SK-N-SH (cell line): ENCODE data around the gene CHST13. TPM values are rescaled to one million over a fixed set of nuclear protein-coding genes. Genes with fewer than 3 reads are reported as not detected.

Experiments
- CTCF ChIA-PET: fragments of 300-600, 350-600 bp; formaldehyde crosslinking; extraction: SDS; loops from one replicate; lab custom pipeline; 2021; lab: Yijun Ruan, JAX
- POLR2A ChIA-PET: fragments of 350-600 bp; sonication (Branson Sonifier 250); formaldehyde crosslinking; extraction: SDS; loops from one replicate; lab custom pipeline; 2020; ENCODE audit warnings: antibody characterized with exemption, inconsistent platforms; lab: Yijun Ruan, JAX
- DNase-seq: peaks from one replicate; pipeline ENCODE4 v3.0.0; 2012
- H2AFZ ChIP-seq: fragments of 200-600 bp; sonication (generic); 2 replicates; pipeline ENCODE4 v1.8.1; 2016; ENCODE audit warnings: antibody characterized with exemption, mild to moderate bottlenecking, low read depth
- H3F3A ChIP-seq: fragments of 200-600 bp; sonication (generic); replicated peaks from 2 replicates; pipeline ENCODE3; 2016; ENCODE audit warnings: antibody characterized with exemption, mild to moderate bottlenecking; ENCODE audit not compliant: insufficient read depth
- H3K27ac ChIP-seq, 2 experiments: fragments of 200-500 bp in 1 of 2; fragments of 200-600 bp in 1 of 2; sonication (Bioruptor generic) in 1 of 2; sonication (generic), shearing (Covaris generic) in 1 of 2; 2 replicates each; pipeline versions ENCODE4 v1.5.1 to v1.6.1; 2014 to 2016; ENCODE audit warnings: low read depth in 2 of 2, inconsistent platforms in 1 of 2, low read length in 1 of 2, mild to moderate bottlenecking in 1 of 2, mixed read lengths in 1 of 2
- H3K27me3 ChIP-seq: fragments of 200-600 bp; sonication (generic), shearing (Covaris generic); 2 replicates; pipeline ENCODE4 v1.6.1; 2016; ENCODE audit warnings: mixed run types; ENCODE audit not compliant: insufficient read depth
- H3K36me3 ChIP-seq, 2 experiments: fragments of 200-500 bp in 1 of 2; fragments of 200-600 bp in 1 of 2; sonication (Bioruptor generic) in 1 of 2; sonication (generic) in 1 of 2; replicated peaks in 1 of 2; 2 replicates each; pipeline versions ENCODE3 to v1.5.1; 2014 to 2016; ENCODE audit warnings: low read length in 1 of 2, mild to moderate bottlenecking in 1 of 2; ENCODE audit not compliant: insufficient read depth in 2 of 2, control insufficient read depth in 1 of 2
- H3K4me1 ChIP-seq, 2 experiments: fragments of 200-500 bp in 1 of 2; fragments of 200-600 bp in 1 of 2; sonication (Bioruptor generic) in 1 of 2; sonication (generic), shearing (Covaris generic) in 1 of 2; 2 replicates each; pipeline versions ENCODE4 v1.5.1 to v1.6.1; 2014 to 2016; ENCODE audit warnings: low read depth in 1 of 2, low read length in 1 of 2, mixed run types in 1 of 2; ENCODE audit not compliant: insufficient read depth in 2 of 2, control insufficient read depth in 1 of 2
- H3K4me2 ChIP-seq: fragments of 200-600 bp; sonication (generic), shearing (Covaris generic); 2 replicates; pipeline ENCODE4 v1.6.1; 2017; ENCODE audit warnings: mixed run types
- H3K4me3 ChIP-seq, 2 experiments: fragments of 200-500 bp in 1 of 2; fragments of 200-600 bp in 1 of 2; sonication (Bioruptor generic) in 1 of 2; sonication (generic), shearing (Covaris generic) in 1 of 2; 2 replicates each; pipeline versions ENCODE4 v1.5.1 to v1.8.1; 2014 to 2016; ENCODE audit warnings: low read depth in 2 of 2, inconsistent platforms in 1 of 2, low read length in 1 of 2, mild to moderate bottlenecking in 1 of 2, mixed read lengths in 1 of 2, moderate library complexity in 1 of 2
- H3K79me2 ChIP-seq: fragments of 200-600 bp; sonication (generic); 2 replicates; pipeline ENCODE4 v1.8.1; 2017; ENCODE audit warnings: mild to moderate bottlenecking; ENCODE audit not compliant: insufficient read depth
- H3K9ac ChIP-seq: fragments of 200-600 bp; sonication (generic); 2 replicates; pipeline ENCODE4 v1.6.1; 2017; ENCODE audit warnings: mixed run types
- H3K9me2 ChIP-seq: fragments of 200-600 bp; sonication (generic); 2 replicates; pipeline ENCODE4 v1.6.1; 2017; ENCODE audit warnings: mixed run types
- H3K9me3 ChIP-seq: fragments of 200-600 bp; sonication (generic); 2 replicates; pipeline ENCODE4 v1.6.1; 2017; ENCODE audit warnings: mixed run types, mild to moderate bottlenecking, moderate library complexity
- H4K20me1 ChIP-seq: fragments of 200-600 bp; sonication (generic); 2 replicates; pipeline ENCODE4 v1.6.1; 2017; ENCODE audit warnings: mild to moderate bottlenecking, mixed run types; ENCODE audit not compliant: insufficient read depth
- FOSL2 ChIP-seq: IDR thresholded peaks from 2 replicates; pipeline ENCODE4 v1.4.0; 2012; ENCODE audit warnings: low read depth, mild to moderate bottlenecking, moderate library complexity, borderline replicate concordance
- FOXJ3 ChIP-seq: sonication (generic); formaldehyde crosslinking; IDR thresholded peaks from 2 replicates; pipeline ENCODE4 v1.5.1; 2020; ENCODE audit warnings: mild to moderate bottlenecking, missing genetic modification reagents
- FOXM1 ChIP-seq: IDR thresholded peaks from 2 replicates; pipeline ENCODE4 v1.4.0; 2012; ENCODE audit warnings: low read depth, mild to moderate bottlenecking
- GABPA ChIP-seq: IDR thresholded peaks from 2 replicates; pipeline ENCODE4 v1.4.0; 2012; ENCODE audit warnings: low read depth, mild to moderate bottlenecking
- GATA2 ChIP-seq: sonication (generic); formaldehyde crosslinking; IDR thresholded peaks from 2 replicates; pipeline ENCODE4 v1.5.0; 2020; ENCODE audit warnings: mild to moderate bottlenecking, missing genetic modification reagents
- IRF3 ChIP-seq: fragments of 150-350 bp; IDR thresholded peaks from 2 replicates; pipeline ENCODE4 v1.6.1; 2016; ENCODE audit warnings: mild to moderate bottlenecking, low read depth, low read length
- NRF1 ChIP-seq: IDR thresholded peaks from 2 replicates; pipeline ENCODE4 v1.6.1; 2012; ENCODE audit warnings: low read depth, mild to moderate bottlenecking, low read length
- RCOR1 ChIP-seq: fragments of 150-350 bp; IDR thresholded peaks from 2 replicates; pipeline ENCODE4 v1.6.1; 2017; ENCODE audit warnings: antibody characterized with exemption, low read length
- RFX5 ChIP-seq: IDR thresholded peaks from 2 replicates; pipeline ENCODE4 v1.6.1; 2012; ENCODE audit warnings: mild to moderate bottlenecking, improper control_type of control experiment, low read length
- RXRA ChIP-seq: IDR thresholded peaks from 2 replicates; pipeline ENCODE4 v1.4.0; 2012; ENCODE audit warnings: low read depth, mild to moderate bottlenecking, borderline replicate concordance
- SIN3A ChIP-seq: IDR thresholded peaks from 2 replicates; pipeline ENCODE4 v1.6.1; 2012; ENCODE audit warnings: low read depth, mild to moderate bottlenecking, low read length, moderate library complexity, borderline replicate concordance
- SMC3 ChIP-seq: IDR thresholded peaks from 2 replicates; pipeline ENCODE4 v1.6.1; 2012; ENCODE audit warnings: low read depth, low read length, improper control_type of control experiment
- TEAD4 ChIP-seq: IDR thresholded peaks from 2 replicates; pipeline ENCODE4 v1.4.0; 2012; ENCODE audit warnings: mild to moderate bottlenecking, borderline replicate concordance; ENCODE audit not compliant: insufficient read depth
- YY1 ChIP-seq: IDR thresholded peaks from 2 replicates; pipeline ENCODE4 v1.4.0; 2012; ENCODE audit warnings: low read depth, mild to moderate bottlenecking
- WGBS: methylation state at CpG from one replicate; pipeline ENCODE4 v1.1.6; 2017; ENCODE audit warnings: low lambda C conversion rate; 5-methylcytosine and 5-hydroxymethylcytosine counted together
- polyA plus RNA-seq, 3 experiments: library from polyadenylated mRNA; depleted of rRNA; stranded (reverse); fragments of >200 nt; gene quantifications; 2 replicates each; pipeline ENCODE4 v1.2.3, GENCODE V29; 2012
- TF ChIP-seq, protein P1 (sequence below): IDR thresholded peaks from 2 replicates; pipeline ENCODE4 v1.4.0; 2012; ENCODE audit warnings: low read depth, borderline replicate concordance
- TF ChIP-seq, protein P2 (sequence below): IDR thresholded peaks from 2 replicates; pipeline ENCODE4; 2012
- TF ChIP-seq, protein P3 (sequence below): IDR thresholded peaks from 2 replicates; pipeline ENCODE4 v1.6.1; 2012; ENCODE audit warnings: mild to moderate bottlenecking, low read depth, low read length, moderate library complexity

The CHST13 gene
- polyA plus RNA-seq, 1 of the 3 experiments (the other 2 are of a cell fraction), result 0.41 TPM

DNA sequence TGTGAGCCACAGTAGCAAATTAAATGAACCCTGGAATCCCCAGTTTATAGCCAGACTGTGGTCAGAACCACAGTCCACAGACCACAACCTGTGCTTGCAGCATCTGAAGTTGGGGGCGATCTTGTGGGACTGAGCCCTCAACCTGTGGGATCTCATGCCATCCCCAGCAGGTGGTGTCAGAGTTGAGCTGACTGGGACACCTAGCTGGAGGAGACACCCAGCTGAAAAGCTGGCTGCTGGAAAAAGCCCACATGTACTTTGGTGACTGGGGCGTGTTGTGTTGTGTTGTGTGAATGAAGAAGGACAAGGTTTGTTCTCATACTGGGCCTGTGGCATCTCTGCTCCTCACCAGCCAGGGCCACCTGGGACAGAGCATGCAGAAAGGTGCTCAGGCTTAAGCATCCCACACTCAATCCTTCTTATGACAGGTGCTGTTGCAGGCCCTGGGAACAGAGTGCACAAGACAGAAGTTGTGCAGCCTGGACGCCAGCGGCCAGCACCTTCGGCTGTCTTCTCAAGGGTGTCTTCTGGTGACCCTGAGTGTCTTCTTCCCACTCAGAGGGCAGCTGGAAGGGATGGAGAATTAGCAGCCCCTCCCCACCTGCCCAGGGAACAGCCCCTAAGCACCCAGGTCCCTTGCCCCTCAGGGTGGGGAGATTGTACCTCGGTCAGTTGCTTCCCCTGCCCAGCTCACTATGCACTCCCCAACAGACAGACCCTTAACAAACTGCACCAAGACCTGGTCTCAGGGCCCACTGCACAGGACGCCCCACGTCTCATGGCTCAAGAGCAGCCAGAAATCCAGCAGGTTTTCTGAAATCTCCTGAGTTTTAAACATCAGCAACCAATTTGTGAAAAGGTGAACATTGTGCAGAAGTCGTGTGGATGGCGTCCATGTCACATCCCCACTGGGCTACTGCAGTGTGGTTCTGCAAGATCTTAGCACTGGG lies 4.2 kb upstream of the CHST13 start (continued):
- TF ChIP-seq, protein P1, sequence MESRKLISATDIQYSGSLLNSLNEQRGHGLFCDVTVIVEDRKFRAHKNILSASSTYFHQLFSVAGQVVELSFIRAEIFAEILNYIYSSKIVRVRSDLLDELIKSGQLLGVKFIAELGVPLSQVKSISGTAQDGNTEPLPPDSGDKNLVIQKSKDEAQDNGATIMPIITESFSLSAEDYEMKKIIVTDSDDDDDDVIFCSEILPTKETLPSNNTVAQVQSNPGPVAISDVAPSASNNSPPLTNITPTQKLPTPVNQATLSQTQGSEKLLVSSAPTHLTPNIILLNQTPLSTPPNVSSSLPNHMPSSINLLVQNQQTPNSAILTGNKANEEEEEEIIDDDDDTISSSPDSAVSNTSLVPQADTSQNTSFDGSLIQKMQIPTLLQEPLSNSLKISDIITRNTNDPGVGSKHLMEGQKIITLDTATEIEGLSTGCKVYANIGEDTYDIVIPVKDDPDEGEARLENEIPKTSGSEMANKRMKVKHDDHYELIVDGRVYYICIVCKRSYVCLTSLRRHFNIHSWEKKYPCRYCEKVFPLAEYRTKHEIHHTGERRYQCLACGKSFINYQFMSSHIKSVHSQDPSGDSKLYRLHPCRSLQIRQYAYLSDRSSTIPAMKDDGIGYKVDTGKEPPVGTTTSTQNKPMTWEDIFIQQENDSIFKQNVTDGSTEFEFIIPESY, result no peak
- TF ChIP-seq NRF1, result no peak

- no peak for TF ChIP-seq YY1
- no peak for TF ChIP-seq FOXM1
- TF ChIP-seq FOSL2, result no peak
- no peak for TF ChIP-seq SMC3
- TF ChIP-seq, protein P2, sequence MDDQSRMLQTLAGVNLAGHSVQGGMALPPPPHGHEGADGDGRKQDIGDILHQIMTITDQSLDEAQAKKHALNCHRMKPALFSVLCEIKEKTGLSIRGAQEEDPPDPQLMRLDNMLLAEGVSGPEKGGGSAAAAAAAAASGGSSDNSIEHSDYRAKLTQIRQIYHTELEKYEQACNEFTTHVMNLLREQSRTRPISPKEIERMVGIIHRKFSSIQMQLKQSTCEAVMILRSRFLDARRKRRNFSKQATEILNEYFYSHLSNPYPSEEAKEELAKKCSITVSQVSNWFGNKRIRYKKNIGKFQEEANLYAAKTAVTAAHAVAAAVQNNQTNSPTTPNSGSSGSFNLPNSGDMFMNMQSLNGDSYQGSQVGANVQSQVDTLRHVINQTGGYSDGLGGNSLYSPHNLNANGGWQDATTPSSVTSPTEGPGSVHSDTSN, result no peak
- TF ChIP-seq RCOR1, result no peak
- TF ChIP-seq SIN3A, result no peak
- no peak for TF ChIP-seq FOXJ3 (CRISPR knock-in tag)
- no peak for TF ChIP-seq TEAD4
- TF ChIP-seq RXRA, result no peak
- TF ChIP-seq GABPA, result no peak
- no peak for TF ChIP-seq IRF3
- no peak for TF ChIP-seq RFX5
- TF ChIP-seq, protein P3, sequence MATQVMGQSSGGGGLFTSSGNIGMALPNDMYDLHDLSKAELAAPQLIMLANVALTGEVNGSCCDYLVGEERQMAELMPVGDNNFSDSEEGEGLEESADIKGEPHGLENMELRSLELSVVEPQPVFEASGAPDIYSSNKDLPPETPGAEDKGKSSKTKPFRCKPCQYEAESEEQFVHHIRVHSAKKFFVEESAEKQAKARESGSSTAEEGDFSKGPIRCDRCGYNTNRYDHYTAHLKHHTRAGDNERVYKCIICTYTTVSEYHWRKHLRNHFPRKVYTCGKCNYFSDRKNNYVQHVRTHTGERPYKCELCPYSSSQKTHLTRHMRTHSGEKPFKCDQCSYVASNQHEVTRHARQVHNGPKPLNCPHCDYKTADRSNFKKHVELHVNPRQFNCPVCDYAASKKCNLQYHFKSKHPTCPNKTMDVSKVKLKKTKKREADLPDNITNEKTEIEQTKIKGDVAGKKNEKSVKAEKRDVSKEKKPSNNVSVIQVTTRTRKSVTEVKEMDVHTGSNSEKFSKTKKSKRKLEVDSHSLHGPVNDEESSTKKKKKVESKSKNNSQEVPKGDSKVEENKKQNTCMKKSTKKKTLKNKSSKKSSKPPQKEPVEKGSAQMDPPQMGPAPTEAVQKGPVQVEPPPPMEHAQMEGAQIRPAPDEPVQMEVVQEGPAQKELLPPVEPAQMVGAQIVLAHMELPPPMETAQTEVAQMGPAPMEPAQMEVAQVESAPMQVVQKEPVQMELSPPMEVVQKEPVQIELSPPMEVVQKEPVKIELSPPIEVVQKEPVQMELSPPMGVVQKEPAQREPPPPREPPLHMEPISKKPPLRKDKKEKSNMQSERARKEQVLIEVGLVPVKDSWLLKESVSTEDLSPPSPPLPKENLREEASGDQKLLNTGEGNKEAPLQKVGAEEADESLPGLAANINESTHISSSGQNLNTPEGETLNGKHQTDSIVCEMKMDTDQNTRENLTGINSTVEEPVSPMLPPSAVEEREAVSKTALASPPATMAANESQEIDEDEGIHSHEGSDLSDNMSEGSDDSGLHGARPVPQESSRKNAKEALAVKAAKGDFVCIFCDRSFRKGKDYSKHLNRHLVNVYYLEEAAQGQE, result no peak
- no peak for TF ChIP-seq GATA2 (CRISPR knock-in tag)
- TF ChIP-seq, all 33 proteins: peak for 0
- no peaks in the 10 kb centered on the region for H4K20me1 ChIP-seq
- DNase-seq, result no peak
- WGBS, result 68% methylated on average over 6 of the region's 11 CpGs
- H3K4me1 ChIP-seq, result peaks cover 0 to 18% of the 10 kb centered on the region in 2 experiments; a peak in 1 of 4 replicates
- H3K4me3 ChIP-seq, result no peak overlapping the region
- H3K9me2 ChIP-seq, result no peaks in the 10 kb centered on the region
- no peaks in the 10 kb centered on the region for H3K79me2 ChIP-seq
- H3K4me2 ChIP-seq, result no peak overlapping the region
- H3F3A ChIP-seq, result no peaks in the 10 kb centered on the region
- POLR2A ChIA-PET, result interaction anchor here (0.6 kb wide), 1 partner anchor 1938 kb away, joined by 3 read pairs; no protein-coding TSS in a partner anchor
- H3K36me3 ChIP-seq, result no peaks in the 10 kb centered on the region
- H3K27me3 ChIP-seq, result no peaks in the 10 kb centered on the region; the same call in 1 of the 2 replicates
- no peak overlapping the region for H2AFZ ChIP-seq
- H3K9me3 ChIP-seq, result no peaks in the 10 kb centered on the region
- no peak overlapping the region for H3K27ac ChIP-seq
- no peak overlapping the region for H3K9ac ChIP-seq
- CTCF ChIA-PET, result interaction anchor here (0.6 to 4.2 kb wide), 14 partner anchors 10 to 1027 kb away, joined by 3 to 45 read pairs (median 4); no protein-coding TSS in a partner anchor
Observed at GRCh38 chr3:126521122-126521891, 2.6 kb upstream of the CHST13 start.
